MM.1S (cell line): ENCODE measurements around the gene DENND1C.

Source experiments
- CTCF ChIP-seq: fragments of 300-600 bp; sonication (generic); IDR thresholded peaks from 2 replicates; pipeline ENCODE4 v1.5.1; 2016; ENCODE audit warnings: antibody characterized with exemption, low read length, mixed read lengths
- EZH2 ChIP-seq: fragments of 300-600 bp; sonication (generic); optimal IDR thresholded peaks from 2 replicates; pipeline ENCODE3; 2017; ENCODE audit warnings: low read depth, mild to moderate bottlenecking, antibody characterized with exemption, low read length, mixed read lengths
- EZH2phosphoT487 ChIP-seq: fragments of 300-600 bp; sonication (generic); IDR thresholded peaks from 2 replicates; pipeline ENCODE4 v1.6.1; 2018; ENCODE audit warnings: antibody characterized with exemption, low read length

- no peak for TF ChIP-seq CTCF
- TF ChIP-seq EZH2 = no peak
- TF ChIP-seq EZH2phosphoT487 = no peak
Measured at GRCh38 chr19:6529351-6529750, 47.8 kb upstream of the DENND1C start.
